AG10803 (cell line): ENCODE results near the gene YWHAH.
"Not testable (repeated sequence)": the region's sequence is repeated elsewhere in the genome, so short reads cannot be mapped to it uniquely, and the experiment has no call there.

Source experiments
- DNase-seq: peaks from one replicate; pipeline ENCODE4 v3.0.0; 2010; ENCODE audit warnings: low read depth
- H3K4me3 ChIP-seq: 2 replicates; pipeline ENCODE4 v1.5.1; 2011; ENCODE audit warnings: mild to moderate bottlenecking, low read length, control low read depth
- TF ChIP-seq, protein P1 (sequence below): conservative IDR thresholded peaks from 2 replicates; pipeline ENCODE4 v1.5.1; 2011; ENCODE audit warnings: mild to moderate bottlenecking, low read length, control low read depth, inconsistent platforms

The YWHAH gene

DNA sequence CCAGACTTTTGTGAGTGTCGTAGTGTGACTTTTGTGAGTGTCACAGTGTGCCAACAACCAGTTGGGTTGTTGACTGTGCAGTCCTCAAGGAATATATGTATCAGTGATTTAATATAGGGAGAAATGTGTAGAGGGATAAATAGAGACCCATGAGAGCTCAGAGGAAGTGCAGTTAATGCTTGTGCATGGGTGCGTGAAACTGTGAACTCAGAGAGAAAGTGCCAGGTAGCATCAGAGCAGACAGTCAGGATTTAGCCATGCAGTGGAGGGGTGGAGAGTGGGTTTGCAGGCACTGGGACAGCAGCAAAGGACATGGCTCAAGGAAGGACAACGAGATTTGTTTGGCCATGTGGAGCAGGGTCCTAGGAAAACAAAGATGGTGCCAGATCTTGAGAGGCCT, 33.6 kb downstream of the YWHAH start:
- TF ChIP-seq, protein P1, sequence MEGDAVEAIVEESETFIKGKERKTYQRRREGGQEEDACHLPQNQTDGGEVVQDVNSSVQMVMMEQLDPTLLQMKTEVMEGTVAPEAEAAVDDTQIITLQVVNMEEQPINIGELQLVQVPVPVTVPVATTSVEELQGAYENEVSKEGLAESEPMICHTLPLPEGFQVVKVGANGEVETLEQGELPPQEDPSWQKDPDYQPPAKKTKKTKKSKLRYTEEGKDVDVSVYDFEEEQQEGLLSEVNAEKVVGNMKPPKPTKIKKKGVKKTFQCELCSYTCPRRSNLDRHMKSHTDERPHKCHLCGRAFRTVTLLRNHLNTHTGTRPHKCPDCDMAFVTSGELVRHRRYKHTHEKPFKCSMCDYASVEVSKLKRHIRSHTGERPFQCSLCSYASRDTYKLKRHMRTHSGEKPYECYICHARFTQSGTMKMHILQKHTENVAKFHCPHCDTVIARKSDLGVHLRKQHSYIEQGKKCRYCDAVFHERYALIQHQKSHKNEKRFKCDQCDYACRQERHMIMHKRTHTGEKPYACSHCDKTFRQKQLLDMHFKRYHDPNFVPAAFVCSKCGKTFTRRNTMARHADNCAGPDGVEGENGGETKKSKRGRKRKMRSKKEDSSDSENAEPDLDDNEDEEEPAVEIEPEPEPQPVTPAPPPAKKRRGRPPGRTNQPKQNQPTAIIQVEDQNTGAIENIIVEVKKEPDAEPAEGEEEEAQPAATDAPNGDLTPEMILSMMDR: no peak
- no peak for DNase-seq
- no peak overlapping the region for H3K4me3 ChIP-seq

DNA sequence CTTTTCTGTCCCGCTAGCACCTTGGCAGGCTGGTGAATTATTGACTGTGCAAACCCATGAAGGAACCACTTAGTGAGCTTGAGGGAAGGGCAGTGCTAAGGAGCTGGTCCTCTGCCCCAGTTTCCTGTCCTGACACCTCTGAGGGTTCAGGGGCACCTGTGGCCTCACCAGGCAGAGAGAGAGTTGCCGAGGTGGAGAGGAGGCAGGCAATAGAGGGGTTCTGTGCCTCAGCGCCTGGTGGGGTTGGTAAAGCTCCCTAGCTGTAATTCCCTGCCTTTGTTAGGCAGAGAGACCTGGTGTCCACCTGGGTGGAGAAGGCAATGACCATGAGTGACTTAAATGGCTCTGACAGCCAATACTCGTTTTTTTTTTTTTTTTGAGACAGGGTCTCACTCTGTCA, 36.3 kb downstream of the YWHAH start:
- TF ChIP-seq, protein P1: no peak
- no peak for DNase-seq
- H3K4me3 ChIP-seq: no peak overlapping the region

DNA sequence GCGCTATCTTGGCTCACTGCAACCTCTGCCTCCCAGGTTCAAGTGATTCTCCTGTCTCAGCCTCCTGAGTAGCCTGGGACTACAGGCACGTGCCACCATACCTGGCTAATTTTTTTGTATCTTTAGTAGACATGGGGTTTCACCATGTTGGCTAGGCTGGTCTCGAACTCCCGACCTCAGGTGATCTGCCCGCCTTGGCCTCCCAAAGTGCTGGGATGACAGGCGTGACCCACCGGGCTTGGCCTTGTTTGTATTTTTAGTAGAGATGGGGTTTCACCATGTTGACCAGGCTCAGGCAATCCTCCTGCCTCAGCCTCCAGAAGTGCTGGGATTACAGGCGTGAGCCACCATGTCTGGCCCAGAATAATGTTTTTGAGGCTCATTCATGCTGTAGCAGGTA, 37.6 kb downstream of the YWHAH start:
- not testable (repeated sequence) for DNase-seq, H3K4me3 ChIP-seq

DNA sequence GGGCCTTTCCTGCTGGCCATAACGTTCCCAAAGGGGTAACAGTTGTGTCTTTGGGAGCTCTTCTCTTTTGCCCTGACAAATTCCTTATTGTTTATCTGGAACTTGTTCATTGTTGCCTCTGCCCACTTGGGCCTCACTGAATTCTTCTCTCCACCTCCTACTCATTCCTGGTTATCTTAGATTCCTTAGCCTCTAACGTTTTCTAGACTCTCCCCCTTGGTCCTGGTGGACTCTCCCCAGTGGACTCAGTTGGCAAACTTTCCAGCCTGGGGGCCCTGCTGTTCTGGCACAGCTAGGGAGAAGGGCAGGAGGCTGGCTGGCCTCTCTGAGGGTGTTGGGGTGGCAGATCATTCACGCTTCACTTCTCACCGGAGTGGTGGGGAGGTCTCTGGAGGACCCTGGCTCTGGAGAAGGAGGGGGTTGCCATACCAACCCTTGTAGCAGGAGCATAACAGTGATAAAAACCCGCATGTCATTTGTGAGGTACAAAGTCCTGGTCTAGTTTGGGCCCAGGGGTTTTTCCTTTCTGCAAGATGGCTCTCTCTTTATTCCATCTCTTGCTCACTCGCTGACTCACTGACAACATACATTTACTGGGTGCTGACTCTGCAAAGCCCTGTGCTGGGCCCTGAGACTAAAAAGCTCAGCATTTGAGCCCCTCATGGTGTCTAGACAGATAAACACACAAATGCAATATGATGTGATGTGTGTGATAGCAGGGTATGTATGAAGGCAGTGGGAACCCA, 39.7 kb downstream of the YWHAH start:
- no peak overlapping the region for H3K4me3 ChIP-seq
- no peak for DNase-seq
- TF ChIP-seq, protein P1: no peak

DNA sequence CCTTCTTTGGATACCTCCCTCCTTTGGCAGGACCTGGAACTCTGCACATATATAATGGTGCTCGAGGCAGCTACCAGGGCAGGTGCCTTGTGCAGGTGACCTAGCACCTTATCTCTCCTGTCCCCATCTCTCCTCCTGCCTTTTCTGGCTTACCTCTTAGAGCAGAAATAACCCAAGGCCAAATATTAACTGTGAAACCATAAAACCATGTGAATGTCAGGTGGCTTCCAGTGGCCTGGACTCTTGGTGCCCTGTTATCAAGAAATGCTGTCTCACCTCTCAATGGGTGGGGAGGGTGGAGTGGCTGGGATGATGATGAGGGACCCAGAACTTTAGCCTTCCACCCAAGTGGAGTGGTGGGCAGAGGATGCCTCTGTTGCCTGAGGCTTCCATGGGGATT, 42.9 kb downstream of the YWHAH start:
- H3K4me3 ChIP-seq: no peak overlapping the region
- TF ChIP-seq, protein P1: no peak
- DNase-seq: no peak

DNA sequence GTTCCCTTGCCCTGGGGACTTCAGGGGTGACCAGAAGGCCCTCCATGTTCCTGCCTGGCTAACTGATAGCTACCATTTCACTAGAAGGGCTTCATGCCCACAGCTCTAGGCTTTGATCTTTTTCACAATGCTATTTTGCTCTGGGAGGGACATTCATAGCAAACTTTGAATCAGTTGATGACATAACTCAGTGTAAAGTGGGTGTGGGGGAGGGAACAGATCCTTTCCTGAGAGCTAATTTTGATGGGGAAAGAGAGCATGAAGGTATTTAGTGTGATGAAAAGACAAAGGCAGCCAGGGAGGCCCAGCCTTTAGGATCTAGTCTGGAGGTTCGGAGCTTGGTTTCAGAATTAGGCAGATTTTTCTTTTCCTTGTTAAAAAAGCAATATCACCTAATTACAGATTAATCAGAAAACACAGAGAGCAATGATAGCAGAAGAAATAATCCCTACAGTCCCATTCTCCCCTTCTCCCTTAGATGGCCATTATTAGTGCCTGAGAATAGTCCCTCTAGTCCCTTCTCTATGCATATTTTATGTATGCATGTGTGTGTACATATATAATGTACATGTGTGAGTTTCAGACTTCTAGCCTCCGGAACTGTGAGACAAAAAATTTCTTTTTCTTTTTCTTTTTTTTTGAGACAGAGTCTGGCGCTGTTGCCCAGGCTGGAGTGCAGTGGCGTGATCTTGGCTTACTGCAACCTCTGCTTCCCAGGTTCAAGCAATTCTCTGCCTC, 46.9 kb downstream of the YWHAH start:
- no peak for DNase-seq
- TF ChIP-seq, protein P1: no peak
- no peak overlapping the region for H3K4me3 ChIP-seq

DNA sequence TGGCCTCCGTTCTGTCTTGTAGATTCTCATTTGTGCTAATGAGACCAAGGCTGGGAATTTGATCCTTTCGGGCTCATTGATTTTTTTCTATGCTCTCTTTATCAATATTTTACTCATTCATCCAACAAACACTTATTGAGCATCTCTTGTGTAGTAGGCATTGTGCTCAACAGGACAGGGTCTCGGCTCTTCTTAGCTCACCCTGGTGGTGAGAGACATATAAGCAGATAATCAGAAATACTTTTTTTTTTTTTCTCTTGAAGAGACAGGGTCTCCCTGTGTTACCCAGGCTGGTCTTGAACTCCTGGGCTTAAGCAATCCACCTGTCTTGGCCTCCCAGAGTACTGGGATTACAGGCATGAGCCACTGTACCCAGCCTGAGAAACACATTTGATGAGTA, 50.7 kb downstream of the YWHAH start:
- no peak for DNase-seq

More for the DNA sequence above, 50.7 kb downstream of the YWHAH start:
- TF ChIP-seq, protein P1: no peak
- no peak overlapping the region for H3K4me3 ChIP-seq
